ENCODE data around the gene PRR14L. TPM values are rescaled to one million over a fixed set of nuclear protein-coding genes. Genes with fewer than 3 reads are reported as not detected.
"Not testable (repeated sequence)": the region's sequence is repeated elsewhere in the genome, so short reads cannot be mapped to it uniquely, and the experiment has no call there.

PRR14L gene
- total RNA-seq, 6 donors from 2014 or later: 23.7 to 57.6 (median 40.6) TPM

GRCh38 chr22:31680861-31681341, 69.0 kb downstream of the PRR14L start:
- Histone ChIP-seq H3K27me3 (no peaks in the 10 kb centered on the region), H3K36me3 (peaks cover 9 to 31% (median 26%) of the 10 kb centered on the region in 4 donors), H3K4me3 (no peak overlapping the region), H3K9me3 (no peaks in the 10 kb centered on the region), H3K27ac (peak overlapping the region in 1 of 4 donors; percentile 4), H3K4me1 (peaks cover 0 to 11% (median 7%) of the 10 kb centered on the region in 4 donors)
- no peak for TF ChIP-seq CTCF (IDR thresholded peaks at IDR 0.05)
- DNase-seq (no peak), ATAC-seq (ENCODE audit: low FRiP score in 2 of 2) (no peak)
- 64 to 65% methylated on average over 9 of the region's 9 CpGs for WGBS, 2 donors

- Histone ChIP-seq H3K36me3 (peaks cover under 1 to 12% (median 8%) of the 10 kb centered on the region in 4 donors), H3K4me1 (peaks cover 0 to 11% (median 7%) of the 10 kb centered on the region in 4 donors), H3K4me3 (no peak overlapping the region), H3K9me3 (no peaks in the 10 kb centered on the region), H3K27me3 (no peaks in the 10 kb centered on the region), H3K27ac (no peak overlapping the region)
- 89 to 93% methylated on average over 7 of the region's 7 CpGs for WGBS, 2 donors
- DNase-seq: no peak
- ATAC-seq (ENCODE audit: low FRiP score in 2 of 2): no peak
- TF ChIP-seq EP300 (IDR thresholded peaks at IDR 0.05): no peak
- no peak for TF ChIP-seq POLR2AphosphoS5 (IDR thresholded peaks at IDR 0.05)
- no peak for TF ChIP-seq CTCF (IDR thresholded peaks at IDR 0.05)
- TF ChIP-seq POLR2A (IDR thresholded peaks at IDR 0.05): no peak
Measured at GRCh38 chr22:31678748-31679147, 71.2 kb downstream of the PRR14L start.

GRCh38 chr22:31676700-31677099, 73.2 kb downstream of the PRR14L start:
- 1 to 3% methylated on average over 15 to 25 of the region's 25 CpGs for WGBS, 2 donors
- H3K36me3 ChIP-seq: no peaks in the 10 kb centered on the region
- H3K9me3 ChIP-seq: no peaks in the 10 kb centered on the region
- H3K27me3 ChIP-seq: no peaks in the 10 kb centered on the region
- peaks cover 0 to 11% (median 7%) of the 10 kb centered on the region in 4 donors for H3K4me1 ChIP-seq
- H3K4me3 ChIP-seq: peak overlapping the region in 3 of 4 donors; percentile 43 to 53 (median 52)
- no peak for TF ChIP-seq CTCF (IDR thresholded peaks at IDR 0.05)
- peak; percentile 48 to 67 for TF ChIP-seq POLR2AphosphoS5 (IDR thresholded peaks at IDR 0.05)
- no peak for TF ChIP-seq EP300 (IDR thresholded peaks at IDR 0.05)
- TF ChIP-seq POLR2A (IDR thresholded peaks at IDR 0.05): peak in 2 of 4 donors; percentile 38 to 65
- ATAC-seq (ENCODE audit: low FRiP score in 2 of 2) (peak; percentile 99 to 100), DNase-seq (peak; percentile 97 to 99)
- H3K27ac ChIP-seq: peak overlapping the region; percentile 71 to 84 (median 76)

GRCh38 chr22:31674219-31674618, 75.7 kb downstream of the PRR14L start:
- WGBS, 2 donors: 72 to 77% methylated on average over 5 of the region's 5 CpGs
- peak overlapping the region in 1 of 4 donors; percentile 52 for H3K27ac ChIP-seq
- H3K27me3 ChIP-seq; ATAC-seq (ENCODE audit: low FRiP score in 2 of 2); H3K9me3 ChIP-seq; H3K4me1 ChIP-seq; H3K36me3 ChIP-seq; H3K4me3 ChIP-seq: not testable (repeated sequence)
- peak in 1 of 2 donors; percentile 31 for DNase-seq

- H3K4me3 ChIP-seq; H3K9me3 ChIP-seq; H3K27me3 ChIP-seq; H3K4me1 ChIP-seq; H3K36me3 ChIP-seq; ATAC-seq (ENCODE audit: low FRiP score in 2 of 2); H3K27ac ChIP-seq; DNase-seq: not testable (repeated sequence)
- 75 to 85% methylated on average over 4 of the region's 4 CpGs for WGBS, 2 donors
Measured at GRCh38 chr22:31668849-31669248, 81.1 kb downstream of the PRR14L start.

- no peak for ATAC-seq (ENCODE audit: low FRiP score in 2 of 2)
- Histone ChIP-seq H3K4me3 (peak overlapping the region in 3 of 4 donors; percentile 89 to 95 (median 92)), H3K9me3 (no peaks in the 10 kb centered on the region), H3K4me1 (peaks cover 14 to 32% (median 18%) of the 10 kb centered on the region in 4 donors), H3K36me3 (no peaks in the 10 kb centered on the region), H3K27me3 (no peaks in the 10 kb centered on the region), H3K27ac (peak overlapping the region; percentile 64 to 76 (median 69))
- DNase-seq: no peak
- TF ChIP-seq CTCF (IDR thresholded peaks at IDR 0.05) (no peak), POLR2AphosphoS5 (IDR thresholded peaks at IDR 0.05) (no peak), POLR2A (IDR thresholded peaks at IDR 0.05) (no peak), EP300 (IDR thresholded peaks at IDR 0.05) (no peak)
- WGBS, 2 donors: 63 to 69% methylated on average over 8 of the region's 8 CpGs
Measured at GRCh38 chr22:31662668-31663037, 87.3 kb downstream of the PRR14L start.

Measured in upper lobe of left lung (tissue), 6 donors.